Measurements from ENCODE around the gene FLOT1. TPM values are rescaled to one million over a fixed set of nuclear protein-coding genes. Genes with fewer than 3 reads are reported as not detected.

Gene FLOT1
- total RNA-seq, 2 experiments from 2014 or later: 199 to 213 TPM

GRCh38 chr6:30689985-30690384 is 52.5 kb downstream of the FLOT1 start:
- Mint-ChIP-seq H3K36me3 (ENCODE audit: low read depth) (peaks cover 26% of the 10 kb centered on the region), H3K9me3 (no peaks in the 10 kb centered on the region)

GRCh38 chr6:30689022-30689865 is 53.2 kb downstream of the FLOT1 start:
- Mint-ChIP-seq H3K36me3 (ENCODE audit: low read depth) (peaks cover 31% of the 10 kb centered on the region), H3K27ac (peak overlapping the region; percentile 95), H3K27me3 (no peaks in the 10 kb centered on the region), H3K9me3 (no peaks in the 10 kb centered on the region), H3K4me3 (peak overlapping the region; percentile 100), H3K4me1 (peaks cover 43% of the 10 kb centered on the region)
- ChIA-PET POLR2A (interaction anchor here (0.5 kb wide), 1 partner anchor 30 kb away, joined by 3 read pairs; no protein-coding TSS in a partner anchor), CTCF (interaction anchor here (0.8 to 3.0 kb wide), 9 partner anchors 10 to 206 kb away, joined by 3 to 21 read pairs (median 6); partner anchors contain the start of genes DHX16 and MDC1)
- no peak for DNase-seq

More at GRCh38 chr6:30689985-30690384, 52.5 kb downstream of the FLOT1 start:
- peaks cover 45% of the 10 kb centered on the region for H3K4me1 Mint-ChIP-seq
- no peaks in the 10 kb centered on the region for H3K27me3 Mint-ChIP-seq
- H3K27ac Mint-ChIP-seq: peak overlapping the region; percentile 19
- POLR2A ChIA-PET: no interaction called here
- CTCF ChIA-PET: interaction anchor here (0.6 to 1.9 kb wide), 6 partner anchors 9 to 188 kb away, joined by 3 to 7 read pairs (median 4); partner anchors contain the start of gene MDC1
- DNase-seq: no peak
- H3K4me3 Mint-ChIP-seq: peak overlapping the region; percentile 100

- Mint-ChIP-seq H3K27ac (peak overlapping the region; percentile 95), H3K4me1 (peaks cover 43% of the 10 kb centered on the region), H3K4me3 (peak overlapping the region; percentile 100), H3K9me3 (no peaks in the 10 kb centered on the region), H3K36me3 (ENCODE audit: low read depth) (peaks cover 38% of the 10 kb centered on the region), H3K27me3 (no peaks in the 10 kb centered on the region)
- ChIA-PET CTCF (interaction anchor here (0.8 to 3.0 kb wide), 10 partner anchors 10 to 205 kb away, joined by 3 to 21 read pairs (median 6); partner anchors contain the start of genes DHX16 and MDC1), POLR2A (interaction anchor here (0.5 kb wide), 1 partner anchor 31 kb away, joined by 3 read pairs; no protein-coding TSS in a partner anchor)
- DNase-seq: no peak
These were observed 53.9 kb downstream of the FLOT1 start for GRCh38 chr6:30688569-30688968.

GRCh38 chr6:30687659-30688431 is 54.6 kb downstream of the FLOT1 start:
- Mint-ChIP-seq H3K27ac (peak overlapping the region; percentile 95), H3K9me3 (no peaks in the 10 kb centered on the region), H3K36me3 (ENCODE audit: low read depth) (peaks cover 45% of the 10 kb centered on the region), H3K4me3 (peak overlapping the region; percentile 100), H3K27me3 (no peaks in the 10 kb centered on the region), H3K4me1 (peaks cover 43% of the 10 kb centered on the region)
- ChIA-PET CTCF (interaction anchor here (0.8 to 3.0 kb wide), 10 partner anchors 9 to 204 kb away, joined by 3 to 21 read pairs (median 6); partner anchors contain the start of genes DHX16 and MDC1), POLR2A (interaction anchor here (0.7 to 1.1 kb wide), 2 partner anchors 29 to 622 kb away, joined by 3 to 5 read pairs; partner anchors contain the start of gene MDC1)
- DNase-seq: no peak

GRCh38 chr6:30686908-30687658 is 55.4 kb downstream of the FLOT1 start:
- ChIA-PET POLR2A (interaction anchor here (0.7 to 1.1 kb wide), 2 partner anchors 30 to 621 kb away, joined by 3 to 5 read pairs; partner anchors contain the start of gene MDC1), CTCF (interaction anchor here (1.3 to 3.0 kb wide), 7 partner anchors 8 to 44 kb away, joined by 3 to 21 read pairs (median 7); partner anchors contain the start of genes DHX16 and MDC1)
- H3K36me3 Mint-ChIP-seq (ENCODE audit: low read depth): peaks cover 51% of the 10 kb centered on the region
- no peaks in the 10 kb centered on the region for H3K27me3 Mint-ChIP-seq
- peaks cover 41% of the 10 kb centered on the region for H3K4me1 Mint-ChIP-seq
- DNase-seq: peak; percentile 87
- H3K27ac Mint-ChIP-seq: peak overlapping the region; percentile 95
- H3K4me3 Mint-ChIP-seq: peak overlapping the region; percentile 100
- H3K9me3 Mint-ChIP-seq: no peaks in the 10 kb centered on the region

GRCh38 chr6:30686009-30686907 is 56.2 kb downstream of the FLOT1 start, which contains the start of gene PPP1R18:
PPP1R18 (minus strand) TSS chr6:30686645; CDS start chr6:30686018, 627 bp downstream.
- peaks cover 60% of the 10 kb centered on the region for H3K36me3 Mint-ChIP-seq (ENCODE audit: low read depth)
- DNase-seq: peak; percentile 88
- POLR2A ChIA-PET: interaction anchor here (1.8 kb wide), 1 partner anchor 31 kb away, joined by 5 read pairs; the partner anchor contains the start of gene MDC1
- peaks cover 35% of the 10 kb centered on the region for H3K4me1 Mint-ChIP-seq
- peak within 1 kb of the TSS; percentile 95 for H3K27ac Mint-ChIP-seq
- CTCF ChIA-PET: interaction anchor here (0.6 to 12.7 kb wide), 6 partner anchors 8 to 530 kb away, joined by 3 to 476 read pairs (median 3); partner anchors contain the start of genes DHX16, MDC1 and TUBB
- peak within 1 kb of the TSS; percentile 100 for H3K4me3 Mint-ChIP-seq
- no peaks in the 10 kb centered on the region for H3K27me3 Mint-ChIP-seq
- no peaks in the 10 kb centered on the region for H3K9me3 Mint-ChIP-seq

GRCh38 chr6:30685157-30686008 is 57.1 kb downstream of the FLOT1 start:
- Mint-ChIP-seq H3K36me3 (ENCODE audit: low read depth) (peaks cover 68% of the 10 kb centered on the region), H3K4me3 (peak overlapping the region; percentile 100), H3K4me1 (peaks cover 32% of the 10 kb centered on the region), H3K27ac (peak overlapping the region; percentile 95), H3K9me3 (no peaks in the 10 kb centered on the region), H3K27me3 (no peaks in the 10 kb centered on the region)
- ChIA-PET CTCF (interaction anchor here (0.6 to 12.7 kb wide), 9 partner anchors 9 to 531 kb away, joined by 3 to 476 read pairs (median 3); partner anchors contain the start of genes DHX16, MDC1 and TUBB), POLR2A (interaction anchor here (0.5 to 1.8 kb wide), 2 partner anchors 32 to 192 kb away, joined by 4 to 5 read pairs; partner anchors contain the start of gene MDC1)
- peak; percentile 30 for DNase-seq

GRCh38 chr6:30684386-30685156 is 57.9 kb downstream of the FLOT1 start:
- peaks cover 77% of the 10 kb centered on the region for H3K36me3 Mint-ChIP-seq (ENCODE audit: low read depth)
- peaks cover 32% of the 10 kb centered on the region for H3K4me1 Mint-ChIP-seq

GRCh38 chr6:30683980-30684338 is 58.5 kb downstream of the FLOT1 start:
- Mint-ChIP-seq H3K9me3 (no peaks in the 10 kb centered on the region), H3K27me3 (no peaks in the 10 kb centered on the region), H3K4me3 (peak overlapping the region; percentile 100), H3K36me3 (ENCODE audit: low read depth) (peaks cover 83% of the 10 kb centered on the region), H3K4me1 (peaks cover 28% of the 10 kb centered on the region), H3K27ac (peak overlapping the region; percentile 89)
- DNase-seq: no peak
- ChIA-PET POLR2A (interaction anchor here (0.9 to 1.8 kb wide), 2 partner anchors 33 to 47 kb away, joined by 5 read pairs; partner anchors contain the start of gene MDC1), CTCF (interaction anchor here (1.2 to 12.7 kb wide), 5 partner anchors 12 to 201 kb away, joined by 3 to 476 read pairs (median 3); partner anchors contain the start of genes DHX16, MDC1 and TUBB)

More at GRCh38 chr6:30684386-30685156, 57.9 kb downstream of the FLOT1 start:
- ChIA-PET POLR2A (interaction anchor here (0.5 to 1.8 kb wide), 3 partner anchors 33 to 191 kb away, joined by 4 to 5 read pairs (median 5); partner anchors contain the start of gene MDC1), CTCF (interaction anchor here (1.2 to 12.7 kb wide), 7 partner anchors 13 to 201 kb away, joined by 3 to 476 read pairs (median 3); partner anchors contain the start of genes DHX16, MDC1 and TUBB)
- DNase-seq: peak; percentile 73
- H3K27me3 Mint-ChIP-seq: no peaks in the 10 kb centered on the region
- H3K9me3 Mint-ChIP-seq: no peaks in the 10 kb centered on the region
- H3K27ac Mint-ChIP-seq: peak overlapping the region; percentile 95
- H3K4me3 Mint-ChIP-seq: peak overlapping the region; percentile 100
